ENCODE measurements around the gene PTGDR2.

PTGDR2 gene

GRCh38 chr11:60857378-60858232, 1.9 kb upstream of the PTGDR2 start:
- DNase-seq = no peak

GRCh38 chr11:60854847-60855725, 664 bp downstream of the PTGDR2 start:
- DNase-seq = no peak

GRCh38 chr11:60854140-60854846, 1.5 kb downstream of the PTGDR2 start:
- no peak for DNase-seq

GRCh38 chr11:60852982-60853950, 2.5 kb downstream of the PTGDR2 start:
- DNase-seq = no peak

- DNase-seq = no peak
These were observed 3.4 kb downstream of the PTGDR2 start for GRCh38 chr11:60852117-60852981.

- DNase-seq = no peak
These were observed 4.2 kb downstream of the PTGDR2 start for GRCh38 chr11:60851327-60852104.

- DNase-seq = no peak
These were observed 5.9 kb downstream of the PTGDR2 start for GRCh38 chr11:60849641-60850520.

- no peak for DNase-seq
These were observed 7.0 kb downstream of the PTGDR2 start for GRCh38 chr11:60848714-60849151.

- DNase-seq = no peak
These were observed 7.9 kb downstream of the PTGDR2 start for GRCh38 chr11:60847896-60848295.

- no peak for DNase-seq
These were observed 8.5 kb downstream of the PTGDR2 start for GRCh38 chr11:60847281-60847680.

- no peak for DNase-seq
These were observed 10.4 kb downstream of the PTGDR2 start for GRCh38 chr11:60845338-60845737.

- no peak for DNase-seq
These were observed 10.9 kb downstream of the PTGDR2 start for GRCh38 chr11:60844870-60845221.

- no peak for DNase-seq
These were observed 11.5 kb downstream of the PTGDR2 start for GRCh38 chr11:60844045-60844869.

- DNase-seq = no peak
These were observed 12.8 kb downstream of the PTGDR2 start for GRCh38 chr11:60842668-60843600.

GRCh38 chr11:60841797-60842667, 13.7 kb downstream of the PTGDR2 start, which contains the start of gene CCDC86:
TSS of gene CCDC86 (plus strand) at chr11:60842113. CDS start at chr11:60842125, 12 bp downstream.
- peak; percentile 20 for DNase-seq

All from SHP77 treated with DMSO at 0.1 percent for 48 hours (cell line).